GM12865 (cell line): Measurements from ENCODE around the gene TNFAIP3.
A peak's percentile ranks its signal among the peaks of the same experiment; 100 is the strongest.

Source experiments
- DNase-seq: peaks from one replicate; pipeline ENCODE4 v3.0.0; 2010; ENCODE audit warnings: low read depth
- H3K4me3 ChIP-seq: 2 replicates; pipeline ENCODE4 v1.5.1; 2011; ENCODE audit warnings: mild to moderate bottlenecking, low read depth, low read length, control low read depth
- TF ChIP-seq, protein P1 (sequence below): IDR thresholded peaks from 2 replicates; pipeline ENCODE4 v1.5.1; 2011; ENCODE audit warnings: low read length, control low read depth, low read depth, inconsistent platforms; ENCODE audit not compliant: insufficient read depth; ENCODE audit errors: missing control alignments

Gene TNFAIP3

DNA sequence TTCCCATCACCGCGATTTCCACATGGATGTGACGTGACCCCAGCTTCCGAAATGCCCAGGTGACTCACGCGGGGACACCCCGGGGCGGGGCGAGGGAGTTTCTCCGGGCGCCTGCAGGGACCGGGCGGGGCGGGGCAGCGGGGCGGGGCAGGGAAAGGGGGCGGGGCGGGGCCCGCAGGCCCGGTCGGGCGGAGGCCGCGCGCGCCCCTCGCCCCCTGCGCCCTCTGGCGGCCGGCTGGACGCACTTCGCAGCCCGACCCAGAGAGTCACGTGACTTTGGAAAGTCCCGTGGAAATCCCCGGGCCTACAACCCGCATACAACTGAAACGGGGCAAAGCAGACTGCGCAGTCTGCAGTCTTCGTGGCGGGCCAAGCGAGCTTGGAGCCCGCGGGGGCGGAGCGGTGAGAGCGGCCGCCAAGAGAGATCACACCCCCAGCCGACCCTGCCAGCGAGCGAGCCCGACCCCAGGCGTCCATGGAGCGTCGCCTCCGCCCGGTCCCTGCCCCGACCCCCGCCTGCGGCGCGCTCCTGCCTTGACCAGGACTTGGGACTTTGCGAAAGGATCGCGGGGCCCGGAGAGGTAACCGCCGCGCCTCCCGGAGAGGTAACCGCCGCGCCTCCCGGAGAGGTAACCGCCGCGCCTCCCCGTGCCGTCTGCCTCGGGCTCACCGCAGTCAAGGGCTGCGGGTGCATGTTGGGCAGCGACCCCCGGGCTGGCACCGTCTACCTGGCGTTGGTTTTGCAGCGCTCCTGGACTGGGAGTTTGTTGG lies at the start of gene TNFAIP3:
Gene TNFAIP3 (plus strand): TSS at position 346 of the 771 bp plus-strand sequence. CDS start 3,969 bp downstream, outside the sequence.
- DNase-seq, result peak; percentile 97
- TF ChIP-seq, protein P1, sequence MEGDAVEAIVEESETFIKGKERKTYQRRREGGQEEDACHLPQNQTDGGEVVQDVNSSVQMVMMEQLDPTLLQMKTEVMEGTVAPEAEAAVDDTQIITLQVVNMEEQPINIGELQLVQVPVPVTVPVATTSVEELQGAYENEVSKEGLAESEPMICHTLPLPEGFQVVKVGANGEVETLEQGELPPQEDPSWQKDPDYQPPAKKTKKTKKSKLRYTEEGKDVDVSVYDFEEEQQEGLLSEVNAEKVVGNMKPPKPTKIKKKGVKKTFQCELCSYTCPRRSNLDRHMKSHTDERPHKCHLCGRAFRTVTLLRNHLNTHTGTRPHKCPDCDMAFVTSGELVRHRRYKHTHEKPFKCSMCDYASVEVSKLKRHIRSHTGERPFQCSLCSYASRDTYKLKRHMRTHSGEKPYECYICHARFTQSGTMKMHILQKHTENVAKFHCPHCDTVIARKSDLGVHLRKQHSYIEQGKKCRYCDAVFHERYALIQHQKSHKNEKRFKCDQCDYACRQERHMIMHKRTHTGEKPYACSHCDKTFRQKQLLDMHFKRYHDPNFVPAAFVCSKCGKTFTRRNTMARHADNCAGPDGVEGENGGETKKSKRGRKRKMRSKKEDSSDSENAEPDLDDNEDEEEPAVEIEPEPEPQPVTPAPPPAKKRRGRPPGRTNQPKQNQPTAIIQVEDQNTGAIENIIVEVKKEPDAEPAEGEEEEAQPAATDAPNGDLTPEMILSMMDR, result peak; percentile 73
- H3K4me3 ChIP-seq, result peak within 1 kb of the TSS; percentile 81

DNA sequence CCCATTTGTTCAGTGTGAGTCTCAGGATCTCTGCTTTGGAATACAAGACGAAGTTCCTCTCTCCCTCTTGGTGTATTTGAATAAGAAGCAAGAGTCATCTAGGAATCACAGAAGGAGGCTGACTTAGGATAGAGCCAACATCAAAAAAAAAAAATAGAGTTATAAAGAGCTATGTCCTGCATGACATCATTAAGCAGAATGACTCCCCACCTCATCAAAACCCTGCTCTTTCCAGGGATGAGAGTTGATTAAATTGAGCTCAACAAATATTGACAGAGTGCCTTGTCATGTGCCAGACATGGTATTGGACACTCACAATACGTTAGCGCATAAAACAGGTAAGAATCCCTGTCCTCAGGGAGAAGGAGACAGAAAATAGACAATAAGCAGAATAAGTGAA lies 48.6 kb upstream of the TNFAIP3 start:
- no peak overlapping the region for H3K4me3 ChIP-seq
- DNase-seq, result no peak
- TF ChIP-seq, protein P1, result no peak

GRCh38 chr6:137819740-137820139 lies 47.3 kb upstream of the TNFAIP3 start:
- peak; percentile 58 for DNase-seq
- TF ChIP-seq, protein P1, result no peak
- H3K4me3 ChIP-seq, result no peak overlapping the region

DNA sequence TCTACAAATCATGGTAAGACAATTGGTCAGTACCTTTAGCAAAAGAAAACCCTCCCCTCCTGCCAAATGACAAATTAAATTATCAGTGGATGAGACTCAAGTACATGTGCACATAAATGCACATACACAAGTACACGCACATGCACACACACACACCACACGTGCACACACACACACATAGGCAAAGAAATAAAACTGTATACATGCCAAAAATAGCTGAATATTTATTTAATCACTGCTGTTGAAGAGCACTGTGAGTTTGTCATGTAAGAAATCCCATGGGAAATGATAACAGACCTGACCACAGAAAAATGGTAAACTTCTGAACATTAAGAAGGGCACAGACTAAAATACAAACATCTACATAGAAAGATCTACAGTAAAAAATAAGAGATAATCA lies 46.6 kb upstream of the TNFAIP3 start:
- no peak overlapping the region for H3K4me3 ChIP-seq
- no peak for DNase-seq
- TF ChIP-seq, protein P1, result no peak

- no peak for DNase-seq
- no peak overlapping the region for H3K4me3 ChIP-seq
- TF ChIP-seq, protein P1, result no peak
Measured at GRCh38 chr6:137820952-137821351, 46.1 kb upstream of the TNFAIP3 start.

- H3K4me3 ChIP-seq, result no peak overlapping the region
- no peak for DNase-seq
- TF ChIP-seq, protein P1, result no peak
Measured at GRCh38 chr6:137821491-137821890, 45.6 kb upstream of the TNFAIP3 start.
